Esophagus muscularis mucosa (tissue), 4 donors: ENCODE measurements around the gene VEZF1. TPM values are rescaled to one million over a fixed set of nuclear protein-coding genes. Genes with fewer than 3 reads are reported as not detected.

Experiments
- DNase-seq: peaks from one replicate; pipeline ENCODE4 v3.0.0-alpha.2; 2017; ENCODE audit errors: extremely low spot score
- H3K27ac ChIP-seq, 4 donors: fragments of 200-600 bp; sonication (generic); replicated peaks in 1 of 4; 1 replicate in 3 of 4; 2 replicates in 1 of 4; pipeline ENCODE4 v1.5.1; 2016 to 2019; ENCODE audit warnings: mild to moderate bottlenecking in 1 of 4
- H3K27me3 ChIP-seq, 4 donors: fragments of 200-600 bp; sonication (generic); one replicate each; pipeline versions ENCODE4 v1.5.1 to v1.6.0; 2016 to 2019
- H3K36me3 ChIP-seq, 4 donors: fragments of 200-600 bp; sonication (generic); one replicate each; pipeline ENCODE4 v1.5.1; 2016 to 2019
- H3K4me1 ChIP-seq, 4 donors: fragments of 200-600 bp; sonication (generic); one replicate each; pipeline ENCODE4 v1.5.1; 2016 to 2019
- H3K4me3 ChIP-seq, 4 donors: fragments of 200-600 bp; sonication (generic); 1 replicate in 2 of 4; 2 replicates in 2 of 4; pipeline ENCODE4 v1.5.1; 2016 to 2019; ENCODE audit warnings: mild to moderate bottlenecking in 4 of 4, moderate library complexity in 1 of 4
- H3K9me3 ChIP-seq, 4 donors: fragments of 200-600 bp; sonication (generic); 1 replicate in 3 of 4; 2 replicates in 1 of 4; pipeline ENCODE4 v1.5.1; 2016 to 2019
- CTCF ChIP-seq, 3 experiments: fragments of 200-600 bp in 2 of 3; fragments of 450-650 bp in 1 of 3; sonication (generic) in 2 of 3; IDR thresholded peaks; one replicate each; pipeline ENCODE4 v1.5.1; 2017 to 2019; ENCODE audit warnings: antibody characterized with exemption in 3 of 3, mild to moderate bottlenecking in 2 of 3, moderate library complexity in 1 of 3
- EP300 ChIP-seq: sonication (generic); formaldehyde crosslinking; IDR thresholded peaks from one replicate; pipeline ENCODE4 v1.6.1; 2017; ENCODE audit warnings: antibody characterized with exemption
- POLR2A ChIP-seq: fragments of 450-650 bp; IDR thresholded peaks from one replicate; pipeline ENCODE4 v1.6.1; 2017; ENCODE audit warnings: antibody characterized with exemption, moderate library complexity, mild to moderate bottlenecking, low read depth
- POLR2AphosphoS5 ChIP-seq, 2 donors: sonication (generic); formaldehyde crosslinking; IDR thresholded peaks; one replicate each; pipeline ENCODE4 v1.6.1; 2017; ENCODE audit warnings: antibody characterized with exemption in 2 of 2
- WGBS: methylation state at CpG from one replicate; pipeline ENCODE4 v1.1.5; 2018; 5-methylcytosine and 5-hydroxymethylcytosine counted together
- intact Hi-C: fragments of 100-400 bp; cut with DNase I; formaldehyde crosslinking; loops from one replicate; pipeline ENCODE4 v1.15.1; 2023
- total RNA-seq, 4 donors: library from RNA; depleted of rRNA; stranded (reverse); fragments of >200 nt; gene quantifications; one replicate each; pipeline versions ENCODE4 v1.1.0 to v1.2.1, GENCODE V29; 2016

The VEZF1 gene
- total RNA-seq, 4 donors from 2014 or later, result 98.9 to 154 (median 121) TPM

- Histone ChIP-seq H3K4me3 (peak overlapping the region; percentile 84 to 98 (median 94)), H3K36me3 (no peaks in the 10 kb centered on the region), H3K27ac (peak overlapping the region; percentile 98 to 100 (median 100)), H3K9me3 (no peaks in the 10 kb centered on the region), H3K4me1 (peaks cover 56 to 69% (median 61%) of the 10 kb centered on the region in 4 donors), H3K27me3 (no peaks in the 10 kb centered on the region)
- 0% methylated on average over 14 of the region's 85 CpGs for WGBS
- peak; percentile 45 for DNase-seq
- TF ChIP-seq EP300 (no peak), POLR2AphosphoS5 (IDR thresholded peaks at IDR 0.05) (peak; percentile 79 to 91), POLR2A (peak; percentile 50)
- intact Hi-C loops, result loop anchor here (5.0 kb wide), 2 partner anchors 33 to 62 kb away; partner anchors contain the start of gene VEZF1
Observed at GRCh38 chr17:57954397-57955182, 33.5 kb downstream of the VEZF1 start.

- TF ChIP-seq POLR2A (no peak), CTCF (IDR thresholded peaks at IDR 0.05) (no peak), POLR2AphosphoS5 (IDR thresholded peaks at IDR 0.05) (no peak), EP300 (no peak)
- H3K9me3 ChIP-seq, result no peaks in the 10 kb centered on the region
- H3K27me3 ChIP-seq, result no peaks in the 10 kb centered on the region
- H3K4me1 ChIP-seq, result peaks cover 64 to 76% (median 68%) of the 10 kb centered on the region in 4 donors
- H3K4me3 ChIP-seq, result peak overlapping the region; percentile 84 to 98 (median 94)
- peak overlapping the region; percentile 98 to 100 (median 100) for H3K27ac ChIP-seq
- WGBS, result 39% methylated on average over 13 of the region's 13 CpGs
- no peak for DNase-seq
- no peaks in the 10 kb centered on the region for H3K36me3 ChIP-seq
- intact Hi-C loops, result loop anchor here (5.0 kb wide), 2 partner anchors 33 to 62 kb away; partner anchors contain the start of gene VEZF1
Observed at GRCh38 chr17:57953705-57954396, 34.2 kb downstream of the VEZF1 start.

- Histone ChIP-seq H3K27ac (peak overlapping the region; percentile 98 to 100 (median 100)), H3K27me3 (no peaks in the 10 kb centered on the region), H3K4me1 (peaks cover 70 to 82% (median 75%) of the 10 kb centered on the region in 4 donors), H3K4me3 (peak overlapping the region in 3 of 4 donors; percentile 84 to 98 (median 93)), H3K9me3 (no peaks in the 10 kb centered on the region), H3K36me3 (no peaks in the 10 kb centered on the region)
- intact Hi-C loops, result loop anchor here (5.0 kb wide), 2 partner anchors 34 to 61 kb away; partner anchors contain the start of gene VEZF1
- 100% methylated on average over 1 of the region's 1 CpG for WGBS
- no peak for TF ChIP-seq EP300
- TF ChIP-seq POLR2A, result no peak
- TF ChIP-seq CTCF (IDR thresholded peaks at IDR 0.05), result no peak
- no peak for TF ChIP-seq POLR2AphosphoS5 (IDR thresholded peaks at IDR 0.05)
- DNase-seq, result no peak
Observed at GRCh38 chr17:57953219-57953618, 34.8 kb downstream of the VEZF1 start.

GRCh38 chr17:57949649-57950048 is 38.4 kb downstream of the VEZF1 start:
- Histone ChIP-seq H3K27me3 (no peaks in the 10 kb centered on the region), H3K27ac (peak overlapping the region; percentile 98 to 100 (median 100)), H3K9me3 (no peaks in the 10 kb centered on the region), H3K4me3 (no peak overlapping the region), H3K36me3 (no peaks in the 10 kb centered on the region), H3K4me1 (peaks cover 92 to 97% (median 97%) of the 10 kb centered on the region in 4 donors)
- WGBS, result 79% methylated on average over 4 of the region's 5 CpGs
- intact Hi-C loops, result loop anchor here (5.0 kb wide), 3 partner anchors 38 to 72 kb away; partner anchors contain the start of gene VEZF1
- peak in 1 of 2 donors; percentile 24 for TF ChIP-seq POLR2AphosphoS5 (IDR thresholded peaks at IDR 0.05)
- no peak for TF ChIP-seq POLR2A
- TF ChIP-seq CTCF (IDR thresholded peaks at IDR 0.05), result no peak
- TF ChIP-seq EP300, result no peak
- no peak for DNase-seq
